HFFc6 (cell line): ENCODE measurements around the gene EPSTI1. TPM values are rescaled to one million over a fixed set of nuclear protein-coding genes. Genes with fewer than 3 reads are reported as not detected.
"Not testable (repeated sequence)": the region's sequence is repeated elsewhere in the genome, so short reads cannot be mapped to it uniquely, and the experiment has no call there.

Experiments used
- DNase-seq: peaks from one replicate; pipeline ENCODE4 v3.0.0-alpha.2; 2018
- H3K27ac Mint-ChIP-seq: 2 replicates; pipeline ENCODE4 v1.8.0; 2020; ENCODE audit warnings: mild to moderate bottlenecking, mixed read lengths
- H3K27me3 Mint-ChIP-seq: 2 replicates; pipeline ENCODE4 v1.8.0; 2021; ENCODE audit warnings: mild to moderate bottlenecking, moderate library complexity, mixed read lengths; ENCODE audit not compliant: insufficient read depth
- H3K36me3 Mint-ChIP-seq: 2 replicates; pipeline ENCODE4 v1.8.0; 2021; ENCODE audit warnings: low read depth, mixed read lengths
- H3K4me1 Mint-ChIP-seq: 2 replicates; pipeline ENCODE4 v1.8.0; 2020; ENCODE audit warnings: low read depth, mixed read lengths
- H3K4me3 Mint-ChIP-seq: 2 replicates; pipeline ENCODE4 v1.8.0; 2020; ENCODE audit warnings: mild to moderate bottlenecking, moderate library complexity, mixed read lengths
- H3K9me3 Mint-ChIP-seq: 2 replicates; pipeline ENCODE4 v1.8.0; 2020; ENCODE audit warnings: mild to moderate bottlenecking, mixed read lengths
- CTCF ChIP-seq: fragments of 200-600 bp; sonication (generic); IDR thresholded peaks from 2 replicates; pipeline ENCODE4 v1.5.0; 2021; ENCODE audit warnings: antibody characterized with exemption, mild to moderate bottlenecking
- total RNA-seq, 6 experiments: library from RNA; stranded (reverse); fragmentation: NEBNext Ultra II Directional; extraction: Animal tissue kit (Norgen Biotek cat#: 25700); gene quantifications; 2 replicates in 1 of 6; 3 replicates in 5 of 6; pipeline ENCODE4 v1.2.3, GENCODE V29; 2021

Gene EPSTI1
- total RNA-seq, 6 experiments from 2014 or later: 0.76 to 2.3 (median 1.3) TPM

DNA sequence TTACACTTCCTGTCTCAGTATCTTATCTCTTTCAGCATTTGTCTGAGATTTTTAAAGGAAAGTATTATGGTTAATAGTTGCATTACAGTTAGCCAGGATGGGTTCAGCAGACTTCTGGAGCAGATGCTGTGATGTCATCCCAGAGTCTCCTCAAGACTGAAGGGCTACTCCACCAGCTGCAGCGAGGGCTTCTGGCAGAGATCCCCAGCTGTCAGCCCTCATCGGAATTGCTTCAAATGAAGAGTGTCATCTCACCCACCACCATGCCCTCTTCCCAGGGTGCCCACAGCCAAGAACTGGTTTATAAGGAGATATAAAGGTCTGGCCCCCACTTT is 126.3 kb downstream of the EPSTI1 start:
- Mint-ChIP-seq H3K4me1 (no peaks in the 10 kb centered on the region), H3K27ac (no peak overlapping the region)

GRCh38 chr13:42864952-42865767 is 126.9 kb downstream of the EPSTI1 start:
- Mint-ChIP-seq H3K36me3 (no peaks in the 10 kb centered on the region), H3K4me1 (no peaks in the 10 kb centered on the region), H3K27me3 (peaks cover 32% of the 10 kb centered on the region), H3K27ac (no peak overlapping the region), H3K9me3 (no peaks in the 10 kb centered on the region), H3K4me3 (peak overlapping the region; percentile 50)
- TF ChIP-seq CTCF: no peak
- no peak for DNase-seq

More for the DNA sequence above, 126.3 kb downstream of the EPSTI1 start:
- no peak for DNase-seq
- Mint-ChIP-seq H3K4me3 (no peak overlapping the region), H3K36me3 (no peaks in the 10 kb centered on the region), H3K9me3 (no peaks in the 10 kb centered on the region), H3K27me3 (peaks cover 32% of the 10 kb centered on the region)
- TF ChIP-seq CTCF: no peak

GRCh38 chr13:42862370-42862769 is 129.7 kb downstream of the EPSTI1 start:
- H3K27ac Mint-ChIP-seq, H3K9me3 Mint-ChIP-seq, H3K4me3 Mint-ChIP-seq: not testable (repeated sequence)

DNA sequence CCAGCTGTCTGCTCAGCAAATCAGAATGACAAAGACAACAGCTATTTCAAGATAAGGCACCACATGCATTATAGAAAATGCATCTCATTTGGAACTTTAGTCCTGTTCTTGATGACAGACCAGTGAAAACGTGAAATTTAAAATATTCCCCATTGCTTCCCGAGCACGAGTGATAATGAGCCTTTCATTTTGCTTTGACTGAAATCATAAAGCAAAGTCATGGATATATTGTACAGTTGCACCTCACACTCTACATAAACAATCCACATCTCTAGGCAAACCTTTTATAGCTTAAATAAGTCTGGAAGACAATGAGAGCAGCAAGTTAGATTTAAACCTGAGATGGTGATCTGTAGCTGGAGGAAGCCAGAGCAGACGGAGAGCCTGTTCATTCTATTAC is 131.6 kb downstream of the EPSTI1 start:
- Mint-ChIP-seq H3K27ac (no peak overlapping the region), H3K36me3 (no peaks in the 10 kb centered on the region), H3K27me3 (peaks cover 19% of the 10 kb centered on the region), H3K9me3 (no peaks in the 10 kb centered on the region), H3K4me1 (no peaks in the 10 kb centered on the region), H3K4me3 (no peak overlapping the region)
- DNase-seq: no peak
- no peak for TF ChIP-seq CTCF

More at GRCh38 chr13:42862370-42862769, 129.7 kb downstream of the EPSTI1 start:
- H3K36me3 Mint-ChIP-seq, H3K4me1 Mint-ChIP-seq, DNase-seq: not testable (repeated sequence)
- H3K27me3 Mint-ChIP-seq: peaks cover 26% of the 10 kb centered on the region

GRCh38 chr13:42859760-42860159 is 132.3 kb downstream of the EPSTI1 start:
- Mint-ChIP-seq H3K27ac (no peak overlapping the region), H3K4me1 (no peaks in the 10 kb centered on the region), H3K27me3 (peaks cover 19% of the 10 kb centered on the region), H3K9me3 (no peaks in the 10 kb centered on the region), H3K36me3 (no peaks in the 10 kb centered on the region), H3K4me3 (no peak overlapping the region)
- no peak for DNase-seq
- TF ChIP-seq CTCF: no peak

DNA sequence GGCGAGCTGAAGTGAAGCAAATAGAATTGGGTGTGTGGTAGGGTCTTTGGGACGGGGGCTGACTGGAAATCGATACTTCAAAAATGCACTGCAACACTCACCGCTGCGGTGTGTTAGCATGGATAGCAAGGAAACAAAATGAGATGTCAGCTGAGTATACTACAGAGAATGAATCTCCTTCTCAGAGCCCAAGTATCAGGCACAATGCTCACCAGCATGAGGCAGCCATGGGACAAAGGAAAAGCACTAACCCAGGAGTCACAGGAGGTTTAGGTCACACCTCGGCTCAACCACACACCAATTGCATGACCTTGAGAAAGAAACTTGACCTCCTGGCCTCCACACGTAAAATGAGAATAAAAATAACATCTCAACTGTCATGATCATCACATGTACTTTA is 136.6 kb downstream of the EPSTI1 start:
- Mint-ChIP-seq H3K36me3 (no peaks in the 10 kb centered on the region), H3K4me3 (no peak overlapping the region), H3K4me1 (no peaks in the 10 kb centered on the region), H3K27me3 (peaks cover 8% of the 10 kb centered on the region), H3K27ac (no peak overlapping the region), H3K9me3 (no peaks in the 10 kb centered on the region)
- TF ChIP-seq CTCF: no peak
- DNase-seq: no peak
